H1 (cell line): ENCODE measurements around the gene LRRTM4.

Experiments used
- CTCF ChIP-seq, 3 experiments: IDR thresholded peaks; 1 replicate in 2 of 3; 2 replicates in 1 of 3; pipeline versions ENCODE4 v1.5.1 to v1.6.1; 2011; ENCODE audit warnings: low read length in 3 of 3, mild to moderate bottlenecking in 3 of 3, inconsistent platforms in 2 of 3, low read depth in 1 of 3, moderate library complexity in 1 of 3; ENCODE audit not compliant: insufficient read depth in 1 of 3; ENCODE audit errors: control extremely low read depth in 1 of 3
- EP300 ChIP-seq, 2 experiments: IDR thresholded peaks; 1 replicate in 1 of 2; 2 replicates in 1 of 2; pipeline ENCODE4 v1.6.1; 2011 to 2012; ENCODE audit warnings: low read depth in 2 of 2, low read length in 2 of 2, mild to moderate bottlenecking in 2 of 2, borderline replicate concordance in 1 of 2, inconsistent platforms in 1 of 2, moderate library complexity in 1 of 2
- EZH2 ChIP-seq: fragments of 200-600 bp; sonication (generic); IDR thresholded peaks from 2 replicates; pipeline ENCODE4 v1.7.1; 2012; ENCODE audit warnings: low read depth, mild to moderate bottlenecking, moderate library complexity, low read length, inconsistent platforms; ENCODE audit not compliant: severe bottlenecking
- HDAC6 ChIP-seq: IDR thresholded peaks from one replicate; pipeline ENCODE4 v1.7.1; 2012; ENCODE audit warnings: low read depth, mild to moderate bottlenecking, inconsistent platforms, low read length, moderate library complexity
- JUND ChIP-seq: IDR thresholded peaks from 2 replicates; pipeline ENCODE4 v1.6.1; 2011; ENCODE audit warnings: mild to moderate bottlenecking, improper control_type of control experiment, low read length
- KDM1A ChIP-seq: fragments of 200-600, 300-600 bp; sonication (generic); IDR thresholded peaks from 2 replicates; pipeline ENCODE4 v1.7.1; 2016; ENCODE audit warnings: mild to moderate bottlenecking, low read length, borderline replicate concordance
- POLR2A ChIP-seq, 2 experiments: IDR thresholded peaks; 1 replicate in 1 of 2; 2 replicates in 1 of 2; pipeline ENCODE4 v1.6.1; 2011; ENCODE audit warnings: low read depth in 2 of 2, low read length in 2 of 2, mild to moderate bottlenecking in 2 of 2; ENCODE audit errors: control extremely low read depth in 1 of 2
- RNF2 ChIP-seq: fragments of 200-900, 300-1000 bp; sonication (generic); IDR thresholded peaks from 2 replicates; pipeline ENCODE4 v1.7.1; 2016; ENCODE audit warnings: borderline replicate concordance, low read depth, mild to moderate bottlenecking, antibody characterized with exemption, low read length; ENCODE audit not compliant: poor library complexity, severe bottlenecking; ENCODE audit errors: missing control alignments
- SP1 ChIP-seq: IDR thresholded peaks from 2 replicates; pipeline ENCODE4 v1.6.1; 2011; ENCODE audit warnings: low read depth, low read length
- TAF1 ChIP-seq: IDR thresholded peaks from 2 replicates; pipeline ENCODE4 v1.6.1; 2011; ENCODE audit warnings: mild to moderate bottlenecking, low read depth, low read length
- ZNF274 ChIP-seq: IDR thresholded peaks from 2 replicates; pipeline ENCODE4 v1.7.0; 2012; ENCODE audit warnings: low read length, borderline replicate concordance; ENCODE audit errors: extremely low read depth
- TF ChIP-seq, protein P1 (sequence below): IDR thresholded peaks from 2 replicates; pipeline ENCODE4 v1.6.1; 2012; ENCODE audit warnings: low read length, inconsistent platforms

- TF ChIP-seq RNF2: no peak
- TF ChIP-seq, protein P1, sequence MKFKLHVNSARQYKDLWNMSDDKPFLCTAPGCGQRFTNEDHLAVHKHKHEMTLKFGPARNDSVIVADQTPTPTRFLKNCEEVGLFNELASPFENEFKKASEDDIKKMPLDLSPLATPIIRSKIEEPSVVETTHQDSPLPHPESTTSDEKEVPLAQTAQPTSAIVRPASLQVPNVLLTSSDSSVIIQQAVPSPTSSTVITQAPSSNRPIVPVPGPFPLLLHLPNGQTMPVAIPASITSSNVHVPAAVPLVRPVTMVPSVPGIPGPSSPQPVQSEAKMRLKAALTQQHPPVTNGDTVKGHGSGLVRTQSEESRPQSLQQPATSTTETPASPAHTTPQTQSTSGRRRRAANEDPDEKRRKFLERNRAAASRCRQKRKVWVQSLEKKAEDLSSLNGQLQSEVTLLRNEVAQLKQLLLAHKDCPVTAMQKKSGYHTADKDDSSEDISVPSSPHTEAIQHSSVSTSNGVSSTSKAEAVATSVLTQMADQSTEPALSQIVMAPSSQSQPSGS: no peak
- TF ChIP-seq CTCF (IDR thresholded peaks at IDR 0.05; ENCODE audit: control extremely low read depth in 1 of 3, insufficient read depth in 1 of 3, low read depth in 1 of 3, low read length in 3 of 3): no peak
- TF ChIP-seq JUND: no peak
- TF ChIP-seq KDM1A: no peak
- no peak for TF ChIP-seq EP300 (IDR thresholded peaks at IDR 0.05; ENCODE audit: borderline replicate concordance in 1 of 2, low read depth in 2 of 2, low read length in 2 of 2)
- TF ChIP-seq EZH2: no peak
- TF ChIP-seq SP1: no peak
- no peak for TF ChIP-seq POLR2A (IDR thresholded peaks at IDR 0.05; ENCODE audit: control extremely low read depth in 1 of 2, low read depth in 2 of 2, low read length in 2 of 2)
- TF ChIP-seq ZNF274: no peak
- TF ChIP-seq HDAC6: no peak
- TF ChIP-seq TAF1: no peak
These were observed 30.8 kb upstream of the LRRTM4 start for GRCh38 chr2:77552956-77553355.
